Naive thymus-derived CD4-positive, alpha-beta T cell (primary cell): ENCODE data around the gene NPC1. TPM values are rescaled to one million over a fixed set of nuclear protein-coding genes. Genes with fewer than 3 reads are reported as not detected.

ENCODE experiments used
- ATAC-seq: fragments of 150-1000 bp; cut with Tn5 transposase; 2 replicates; pipeline ENCODE4 v1.10.0; 2021; ENCODE audit warnings: mild to moderate bottlenecking, moderate library complexity
- CTCF ChIA-PET: fragments of 350-600 bp; sonication (Branson Sonifier 250); formaldehyde crosslinking; loops from one replicate; lab custom pipeline; 2021; ENCODE audit warnings: antibody characterized with exemption; lab: Charles Lee
- POLR2A ChIA-PET: fragments of 350-600 bp; sonication (Branson Sonifier 250); formaldehyde crosslinking; loops from one replicate; lab custom pipeline; 2021; ENCODE audit warnings: antibody characterized with exemption, inconsistent platforms; lab: Charles Lee
- DNase-seq, 9 donors: peaks; one replicate each; pipeline versions ENCODE4 v3.0.0 to v3.0.0-alpha.2; 2020 to 2022; ENCODE audit warnings: mixed read lengths in 1 of 9
- H3K27ac ChIP-seq: one replicate; pipeline ENCODE4 v1.7.0; 2013; ENCODE audit warnings: mild to moderate bottlenecking, low read depth, low read length, moderate library complexity
- H3K27me3 ChIP-seq, 2 donors: one replicate each; pipeline ENCODE4 v1.7.0; 2013; ENCODE audit warnings: low read length in 2 of 2, mild to moderate bottlenecking in 2 of 2, moderate library complexity in 2 of 2; ENCODE audit not compliant: control insufficient read depth in 2 of 2, insufficient read depth in 2 of 2
- H3K36me3 ChIP-seq, 3 experiments: 1 replicate in 2 of 3; 2 replicates in 1 of 3; pipeline ENCODE4 v1.7.0; 2013; ENCODE audit warnings: low read length in 3 of 3, mild to moderate bottlenecking in 3 of 3, moderate library complexity in 1 of 3; ENCODE audit not compliant: insufficient read depth in 3 of 3, control insufficient read depth in 2 of 3
- H3K4me1 ChIP-seq, 2 donors: one replicate each; pipeline ENCODE4 v1.7.0; 2013; ENCODE audit warnings: low read length in 2 of 2, mild to moderate bottlenecking in 2 of 2, moderate library complexity in 1 of 2; ENCODE audit not compliant: control insufficient read depth in 2 of 2, insufficient read depth in 2 of 2
- H3K4me3 ChIP-seq: 2 replicates; pipeline ENCODE4 v1.7.0; 2013; ENCODE audit warnings: mild to moderate bottlenecking, low read length
- H3K9me3 ChIP-seq, 3 experiments: 1 replicate in 2 of 3; 2 replicates in 1 of 3; pipeline ENCODE4 v1.7.0; 2013; ENCODE audit warnings: low read length in 3 of 3; ENCODE audit not compliant: control insufficient read depth in 2 of 3
- H3K27ac Mint-ChIP-seq, 9 donors: one replicate each; pipeline ENCODE4 v1.8.0; 2020 to 2022; ENCODE audit warnings: mixed read lengths in 9 of 9, mild to moderate bottlenecking in 8 of 9, moderate library complexity in 5 of 9, inconsistent platforms in 2 of 9
- H3K27me3 Mint-ChIP-seq, 5 donors: one replicate each; pipeline ENCODE4 v1.8.0; 2021 to 2022; ENCODE audit warnings: mixed read lengths in 5 of 5, mild to moderate bottlenecking in 1 of 5
- H3K36me3 Mint-ChIP-seq, 5 donors: one replicate each; pipeline ENCODE4 v1.8.0; 2020 to 2022; ENCODE audit warnings: mixed read lengths in 5 of 5, mild to moderate bottlenecking in 3 of 5, inconsistent platforms in 1 of 5
- H3K4me1 Mint-ChIP-seq, 7 donors: one replicate each; pipeline ENCODE4 v1.8.0; 2020 to 2022; ENCODE audit warnings: mixed read lengths in 7 of 7, mild to moderate bottlenecking in 3 of 7, inconsistent platforms in 1 of 7
- H3K4me3 Mint-ChIP-seq, 10 donors: one replicate each; pipeline ENCODE4 v1.8.0; 2020 to 2022; ENCODE audit warnings: mild to moderate bottlenecking in 10 of 10, mixed read lengths in 10 of 10, moderate library complexity in 6 of 10, inconsistent platforms in 2 of 10
- H3K9me3 Mint-ChIP-seq, 11 donors: one replicate each; pipeline ENCODE4 v1.8.0; 2020 to 2022; ENCODE audit warnings: mixed read lengths in 11 of 11, mild to moderate bottlenecking in 4 of 11, inconsistent platforms in 1 of 11, moderate library complexity in 1 of 11
- intact Hi-C, 2 donors: fragments of 100-400 bp; cut with micrococcal nuclease; formaldehyde crosslinking; loops; one replicate each; pipeline ENCODE4 v1.15.1; 2023
- polyA plus RNA-seq, 2 donors: library from polyadenylated mRNA; unstranded; fragments of 300-500 nt; fragmentation: Illumina TruSeq; gene quantifications; one replicate each; pipeline ENCODE4 v1.2.3, GENCODE V29; 2021
- total RNA-seq, 6 experiments: library from RNA in 5 of 6; stranded (reverse) in 5 of 6; gene quantifications; 1 replicate in 5 of 6; 2 replicates in 1 of 6; pipeline ENCODE4 v1.2.3 and lab custom pipeline; 2021 to 2026

NPC1 gene
- total and polyA plus RNA-seq, 7 experiments from 2014 or later, result 4.6 to 49.3 (median 29.9) TPM

DNA sequence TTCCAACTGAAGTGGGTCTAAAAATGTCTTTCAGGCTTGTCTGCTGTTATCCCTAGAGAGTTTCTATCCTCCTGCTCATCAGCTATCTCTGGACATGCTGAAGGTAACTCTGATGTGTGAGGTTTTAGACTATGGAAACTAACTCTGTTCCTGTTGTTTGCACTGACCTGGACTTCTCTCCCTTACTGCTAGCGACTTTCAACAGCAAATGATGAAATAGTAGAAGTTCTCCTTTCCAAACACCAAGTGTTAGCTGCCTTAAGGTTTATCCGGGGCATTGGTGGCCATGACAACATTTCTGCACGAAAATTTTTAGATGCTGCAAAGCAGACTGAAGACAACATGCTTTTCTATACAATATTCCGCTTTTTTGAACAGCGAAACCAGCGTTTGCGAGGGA lies 56.1 kb downstream of the NPC1 start:
- Mint-ChIP-seq H3K4me1 (peaks cover 0 to 8% (median 0%) of the 10 kb centered on the region in 7 donors), H3K27me3 (no peaks in the 10 kb centered on the region), H3K36me3 (peaks cover 12 to 56% (median 34%) of the 10 kb centered on the region in 5 donors), H3K27ac (peak overlapping the region in 6 of 9 donors; percentile 1 to 66 (median 41)), H3K9me3 (no peaks in the 10 kb centered on the region), H3K4me3 (no peak overlapping the region)
- CTCF ChIA-PET, result interaction anchor here (1.4 kb wide), 1 partner anchor 14 kb away, joined by 3 read pairs; no protein-coding TSS in a partner anchor
- Histone ChIP-seq H3K9me3 (no peaks in the 10 kb centered on the region), H3K27me3 (no peaks in the 10 kb centered on the region), H3K4me1 (no peaks in the 10 kb centered on the region), H3K4me3 (no peak overlapping the region), H3K27ac (no peak overlapping the region), H3K36me3 (peaks cover 19 to 99% (median 47%) of the 10 kb centered on the region in 3 experiments)
- POLR2A ChIA-PET, result no interaction called here
- intact Hi-C loops, result no loop called here
- DNase-seq (no peak), ATAC-seq (peak; percentile 64)

DNA sequence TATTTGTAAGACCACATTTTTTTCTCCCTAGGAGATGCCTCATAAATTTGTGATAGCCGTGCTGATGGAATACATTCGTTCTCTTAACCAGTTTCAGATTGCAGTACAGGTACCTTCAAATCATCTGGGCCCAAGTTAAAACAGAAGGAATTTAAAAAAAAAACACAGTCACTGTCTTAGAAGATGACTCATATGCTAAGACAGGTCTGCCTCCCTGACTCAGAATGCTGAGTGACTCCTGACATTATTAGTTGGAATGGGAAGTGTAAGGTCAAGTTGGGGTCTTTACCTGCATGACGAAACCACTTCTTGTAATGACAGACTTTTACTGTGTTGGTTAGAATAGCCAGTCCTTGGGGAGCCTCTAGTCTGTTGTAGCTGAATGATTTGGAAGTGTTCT lies 56.7 kb downstream of the NPC1 start:
- Mint-ChIP-seq H3K27ac (peak overlapping the region in 3 of 9 donors; percentile 47 to 75 (median 74)), H3K4me1 (peaks cover 0 to 8% (median 0%) of the 10 kb centered on the region in 7 donors), H3K36me3 (peaks cover 12 to 54% (median 29%) of the 10 kb centered on the region in 5 donors), H3K9me3 (no peaks in the 10 kb centered on the region), H3K4me3 (no peak overlapping the region), H3K27me3 (no peaks in the 10 kb centered on the region)
- Histone ChIP-seq H3K4me1 (no peaks in the 10 kb centered on the region), H3K4me3 (no peak overlapping the region), H3K36me3 (peaks cover 18 to 94% (median 41%) of the 10 kb centered on the region in 3 experiments), H3K9me3 (no peaks in the 10 kb centered on the region), H3K27ac (no peak overlapping the region), H3K27me3 (no peaks in the 10 kb centered on the region)
- peak; percentile 32 for ATAC-seq
- ChIA-PET POLR2A (no interaction called here), CTCF (interaction anchor here (1.4 kb wide), 1 partner anchor 14 kb away, joined by 3 read pairs; no protein-coding TSS in a partner anchor)
- no peak for DNase-seq
- intact Hi-C loops, result no loop called here

- ChIA-PET POLR2A (no interaction called here), CTCF (interaction anchor here (0.6 to 1.4 kb wide), 2 partner anchors 13 to 93 kb away, joined by 3 read pairs; no protein-coding TSS in a partner anchor)
- Histone ChIP-seq H3K36me3 (peaks cover 26 to 94% (median 45%) of the 10 kb centered on the region in 3 experiments), H3K27me3 (no peaks in the 10 kb centered on the region), H3K4me1 (no peaks in the 10 kb centered on the region), H3K9me3 (no peaks in the 10 kb centered on the region), H3K4me3 (no peak overlapping the region), H3K27ac (no peak overlapping the region)
- ATAC-seq, result no peak
- Mint-ChIP-seq H3K27me3 (no peaks in the 10 kb centered on the region), H3K27ac (peak overlapping the region in 5 of 9 donors; percentile 28 to 75 (median 47)), H3K9me3 (no peaks in the 10 kb centered on the region), H3K4me3 (no peak overlapping the region), H3K4me1 (peaks cover 0 to 9% (median 0%) of the 10 kb centered on the region in 7 donors), H3K36me3 (peaks cover 12 to 56% (median 30%) of the 10 kb centered on the region in 5 donors)
- intact Hi-C loops, result no loop called here
- DNase-seq, result no peak
Observed at GRCh38 chr18:23528580-23529472, 57.5 kb downstream of the NPC1 start.

- intact Hi-C loops, result no loop called here
- no peaks in the 10 kb centered on the region for H3K9me3 ChIP-seq
- POLR2A ChIA-PET, result interaction anchor here (0.8 kb wide), 1 partner anchor 10 kb away, joined by 5 read pairs; no protein-coding TSS in a partner anchor
- H3K27ac Mint-ChIP-seq, result peak overlapping the region in 4 of 9 donors; percentile 23 to 48 (median 38)
- no peak overlapping the region for H3K4me3 ChIP-seq
- H3K27ac ChIP-seq, result no peak overlapping the region
- ATAC-seq, result no peak
- H3K4me1 ChIP-seq, result no peaks in the 10 kb centered on the region
- peaks cover 0 to 9% (median 0%) of the 10 kb centered on the region in 7 donors for H3K4me1 Mint-ChIP-seq
- no peak overlapping the region for H3K4me3 Mint-ChIP-seq
- peaks cover 34 to 94% (median 47%) of the 10 kb centered on the region in 3 experiments for H3K36me3 ChIP-seq
- H3K27me3 Mint-ChIP-seq, result no peaks in the 10 kb centered on the region
- CTCF ChIA-PET, result no interaction called here
- no peaks in the 10 kb centered on the region for H3K9me3 Mint-ChIP-seq
- peaks cover 12 to 64% (median 30%) of the 10 kb centered on the region in 5 donors for H3K36me3 Mint-ChIP-seq
- no peaks in the 10 kb centered on the region for H3K27me3 ChIP-seq
- no peak for DNase-seq
Observed at GRCh38 chr18:23526501-23527063, 59.7 kb downstream of the NPC1 start.

DNA sequence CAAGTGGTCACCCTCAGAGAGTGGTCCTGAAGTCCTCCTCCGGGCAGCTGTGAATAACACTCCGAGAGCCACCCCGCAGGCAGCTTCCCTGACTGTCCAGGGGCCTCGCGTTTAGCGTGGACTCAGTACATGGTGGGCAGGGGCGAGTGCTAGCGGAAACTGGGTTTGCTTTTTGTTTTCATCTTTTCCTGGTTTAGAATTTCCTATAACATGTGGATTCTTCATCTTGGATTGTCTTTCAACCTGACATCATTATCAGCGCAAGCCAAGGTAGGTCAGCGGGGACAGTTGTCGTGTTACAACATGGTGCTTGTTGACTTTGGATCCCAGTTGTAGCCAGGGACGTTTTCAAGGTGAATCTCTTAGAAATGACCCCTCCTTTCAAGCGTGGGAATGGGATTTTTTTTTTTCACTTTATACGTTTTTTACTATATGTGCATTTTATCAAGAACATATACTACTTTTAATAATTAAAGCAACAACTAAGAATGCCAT lies 62.0 kb downstream of the NPC1 start:
- CTCF ChIA-PET, result no interaction called here
- no peaks in the 10 kb centered on the region for H3K9me3 ChIP-seq
- no peak overlapping the region for H3K27ac ChIP-seq
- POLR2A ChIA-PET, result interaction anchor here (1.1 kb wide), 1 partner anchor 32 kb away, joined by 4 read pairs; no protein-coding TSS in a partner anchor
- Mint-ChIP-seq H3K4me3 (no peak overlapping the region), H3K27me3 (no peaks in the 10 kb centered on the region), H3K36me3 (peaks cover 9 to 64% (median 35%) of the 10 kb centered on the region in 5 donors), H3K9me3 (no peaks in the 10 kb centered on the region), H3K27ac (no peak overlapping the region), H3K4me1 (peaks cover 0 to 7% (median 0%) of the 10 kb centered on the region in 7 donors)
- ATAC-seq, result no peak
- DNase-seq, result no peak
- no peak overlapping the region for H3K4me3 ChIP-seq
- no peaks in the 10 kb centered on the region for H3K4me1 ChIP-seq
- H3K36me3 ChIP-seq, result peaks cover 26 to 94% (median 57%) of the 10 kb centered on the region in 3 experiments
- H3K27me3 ChIP-seq, result no peaks in the 10 kb centered on the region
- intact Hi-C loops, result no loop called here

- DNase-seq, result no peak
- H3K9me3 Mint-ChIP-seq, result no peaks in the 10 kb centered on the region
- H3K4me3 Mint-ChIP-seq, result no peak overlapping the region
- POLR2A ChIA-PET, result interaction anchor here (0.7 kb wide), 1 partner anchor 85 kb away, joined by 9 read pairs; no protein-coding TSS in a partner anchor
- peaks cover 9 to 65% (median 39%) of the 10 kb centered on the region in 5 donors for H3K36me3 Mint-ChIP-seq
- H3K4me1 Mint-ChIP-seq, result peaks cover 0 to 5% (median 0%) of the 10 kb centered on the region in 7 donors
- Histone ChIP-seq H3K9me3 (no peaks in the 10 kb centered on the region), H3K4me1 (no peaks in the 10 kb centered on the region), H3K36me3 (peaks cover 31 to 94% (median 63%) of the 10 kb centered on the region in 3 experiments), H3K27ac (no peak overlapping the region), H3K4me3 (no peak overlapping the region), H3K27me3 (no peaks in the 10 kb centered on the region)
- no peaks in the 10 kb centered on the region for H3K27me3 Mint-ChIP-seq
- CTCF ChIA-PET, result interaction anchor here (0.9 kb wide), 1 partner anchor 70 kb away, joined by 8 read pairs; no protein-coding TSS in a partner anchor
- ATAC-seq, result no peak
- H3K27ac Mint-ChIP-seq, result peak overlapping the region in 1 of 9 donors; percentile 2
- intact Hi-C loops, result no loop called here
Observed at GRCh38 chr18:23523429-23524212, 62.7 kb downstream of the NPC1 start.
